Activated gamma-delta T cell (primary cell): Measurements from ENCODE around the gene NKX3-2.

Experiments used
- DNase-seq: peaks from one replicate; lab custom pipeline; 2025; lab: John Stamatoyannopoulos, UW

NKX3-2 gene

DNA sequence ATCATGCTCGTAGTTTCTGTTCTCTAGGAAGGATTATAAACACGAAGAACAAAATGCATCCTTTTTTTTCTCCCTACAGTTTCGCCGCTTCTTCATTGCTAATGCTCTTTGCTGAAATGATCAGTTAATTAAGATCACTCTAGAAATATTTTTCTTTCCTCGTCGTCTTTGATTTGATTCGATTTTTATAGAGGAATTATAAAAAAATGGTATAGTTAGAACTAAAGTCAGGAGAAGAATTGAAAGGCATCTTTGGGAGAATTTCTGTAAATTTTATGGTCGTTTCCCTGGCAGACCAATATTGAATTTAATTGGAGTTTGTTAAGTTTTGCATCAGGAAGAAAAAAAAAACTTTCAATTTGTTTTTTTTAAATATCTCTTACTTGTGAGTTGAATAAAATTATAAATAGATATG is 1.1 kb upstream of the NKX3-2 start:
- DNase-seq: no peak

DNA sequence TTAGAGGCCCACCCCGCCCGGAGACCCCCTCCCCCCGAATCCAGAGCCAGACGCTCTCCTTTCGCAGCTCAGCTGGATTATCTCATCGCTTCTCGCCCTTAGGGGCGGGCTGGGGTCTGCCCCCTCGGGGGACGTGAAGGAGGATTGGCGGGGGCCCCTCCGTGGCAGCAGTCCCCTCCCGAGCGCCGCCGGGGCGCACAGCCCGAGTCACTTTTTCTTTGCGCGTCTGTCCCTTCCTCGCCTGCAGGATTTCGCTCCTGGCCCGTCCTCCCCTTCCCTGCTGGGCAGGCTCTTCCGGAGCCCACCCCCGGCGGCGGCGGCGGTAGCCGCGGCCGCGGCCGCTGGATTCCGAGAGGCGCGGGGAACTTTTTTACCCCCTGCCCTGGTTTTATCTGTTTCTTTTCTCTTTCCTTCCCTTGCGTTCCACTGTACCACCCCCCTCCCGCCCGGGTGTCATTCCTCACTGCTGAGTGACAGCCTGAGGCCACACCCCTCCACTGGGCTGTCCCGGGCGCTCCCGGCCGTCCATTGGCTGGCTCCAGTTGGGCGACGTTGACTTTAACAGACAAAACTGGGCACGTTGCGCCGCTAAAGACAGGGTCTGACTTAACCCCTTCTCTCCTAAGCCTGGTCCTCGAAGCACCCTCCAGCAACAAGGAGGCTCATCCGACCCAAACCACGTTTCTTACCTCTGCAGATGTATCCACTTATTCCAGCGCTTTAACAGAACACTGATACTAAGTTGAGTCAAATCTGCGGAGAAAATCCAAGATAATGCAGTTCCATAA is 492 bp upstream of the NKX3-2 start:
- DNase-seq: no peak

DNA sequence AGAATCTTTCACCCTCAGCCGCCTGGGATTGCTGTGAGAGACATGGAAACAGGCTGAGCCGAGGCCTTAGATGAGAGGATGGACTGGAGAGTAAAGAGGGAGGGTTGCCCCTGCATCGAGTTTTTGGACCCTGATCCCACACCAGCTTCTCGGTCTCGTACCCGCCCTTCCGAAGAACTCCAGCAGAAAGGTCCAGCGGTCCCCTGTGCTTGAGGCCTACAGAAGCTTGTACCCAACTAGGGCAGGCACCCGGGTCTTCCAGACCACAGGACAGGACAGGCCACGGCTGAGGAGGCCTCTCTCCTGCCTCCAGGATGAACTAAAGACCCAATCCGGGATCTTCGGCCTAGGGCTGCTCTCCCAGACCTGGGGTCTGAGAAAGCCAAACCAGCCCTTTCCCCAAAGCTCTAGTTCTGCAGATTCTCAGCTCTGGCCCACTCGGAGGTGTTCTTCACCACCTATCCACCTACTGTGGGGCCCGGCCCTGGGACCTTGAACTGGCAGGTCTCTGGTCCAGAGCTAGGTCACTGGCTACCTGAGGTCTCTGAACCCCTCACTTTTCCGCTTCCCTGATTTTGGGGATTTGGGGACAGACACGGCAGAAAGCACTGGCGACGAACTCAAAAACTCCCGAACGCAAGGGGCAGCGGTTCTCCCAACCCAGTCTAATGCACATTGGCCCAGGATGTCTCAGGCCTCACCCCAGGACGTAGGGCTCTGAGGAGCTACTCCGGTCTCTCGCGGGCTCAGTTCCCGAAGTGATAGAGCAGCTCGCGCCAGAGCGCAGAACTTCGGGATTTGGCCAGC is 1.1 kb downstream of the NKX3-2 start:
- DNase-seq: no peak

DNA sequence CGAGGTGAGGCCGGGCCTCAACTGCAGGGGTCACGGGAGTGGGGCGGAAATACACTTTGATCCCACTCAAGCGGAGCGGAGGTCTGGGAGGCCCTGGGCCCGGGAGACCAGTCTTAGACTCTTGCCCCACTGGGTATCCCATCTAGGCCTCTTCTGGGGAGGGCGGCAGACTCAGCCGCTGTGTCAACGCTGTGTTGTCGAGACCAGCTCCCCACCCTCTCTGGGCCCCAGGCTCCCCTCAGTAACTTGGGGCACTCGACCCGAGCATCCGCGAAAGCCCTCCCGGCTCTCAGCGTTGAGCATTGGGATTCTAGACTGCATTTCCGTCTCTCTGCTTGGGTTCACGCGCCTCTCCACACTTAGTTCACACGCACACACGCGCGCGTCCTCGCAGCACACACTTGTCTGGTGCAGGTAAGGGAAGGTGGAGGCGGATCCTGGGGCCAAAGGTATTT is 1.7 kb downstream of the NKX3-2 start:
- no peak for DNase-seq

DNA sequence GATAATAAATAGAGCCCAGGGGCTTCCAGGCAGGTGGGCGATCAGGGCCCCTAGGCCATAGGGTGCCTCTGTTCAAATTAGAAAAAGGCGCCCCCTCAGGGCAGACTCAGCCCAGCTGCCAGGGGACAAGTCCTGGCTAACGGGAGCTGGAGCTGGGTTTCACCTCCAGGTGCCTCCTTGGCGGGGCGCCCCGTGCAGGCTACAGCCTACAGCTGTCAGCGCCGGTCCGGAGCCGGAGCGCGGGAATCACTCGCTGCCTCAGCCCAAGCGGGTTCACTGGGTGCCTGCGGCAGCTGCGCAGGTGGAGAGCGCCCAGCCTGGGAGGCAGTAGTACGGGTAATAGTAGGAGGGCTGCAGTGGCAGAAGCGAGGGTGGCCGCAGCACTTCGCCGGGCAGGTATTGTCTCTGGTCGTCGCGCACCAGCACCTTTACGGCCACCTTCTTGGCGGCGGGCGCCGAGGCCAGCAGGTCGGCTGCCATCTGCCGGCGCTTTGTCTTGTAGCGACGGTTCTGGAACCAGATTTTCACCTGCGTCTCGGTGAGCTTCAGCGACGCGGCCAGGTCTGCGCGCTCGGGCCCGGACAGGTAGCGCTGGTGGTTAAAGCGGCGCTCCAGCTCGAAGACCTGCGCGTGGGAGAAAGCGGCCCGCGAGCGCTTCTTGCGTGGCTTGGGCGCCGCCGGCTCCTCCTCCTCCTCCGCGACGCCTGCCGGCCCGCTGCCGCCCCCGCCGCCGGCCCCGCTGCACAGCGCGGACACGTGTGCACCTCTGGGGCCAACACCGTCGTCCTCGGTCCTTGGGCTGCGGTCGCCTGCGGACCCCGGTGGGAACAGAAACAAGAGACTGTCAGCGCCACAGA is 2.4 kb downstream of the NKX3-2 start:
- DNase-seq: peak; percentile 16

DNA sequence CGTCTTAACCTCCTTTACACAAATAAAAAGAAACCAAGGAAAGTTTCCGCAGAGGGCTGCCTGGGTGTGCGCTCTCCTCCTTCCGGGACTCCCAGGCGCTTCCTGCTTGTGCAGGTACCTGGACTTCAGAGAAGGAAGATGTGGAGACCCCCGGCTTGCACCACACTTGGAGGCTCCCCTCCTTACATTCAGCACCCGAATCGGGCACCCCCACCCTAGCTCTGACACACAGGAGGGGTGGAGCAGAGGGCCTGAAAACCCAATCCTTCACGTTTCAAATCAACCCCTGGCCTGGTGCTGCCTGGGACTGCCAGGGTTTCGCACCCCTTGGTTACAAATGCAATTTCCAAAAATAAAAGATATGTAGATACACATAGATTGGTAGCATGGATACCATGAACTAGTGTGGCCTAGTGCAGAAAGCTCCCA is 3.1 kb downstream of the NKX3-2 start:
- DNase-seq: no peak

DNA sequence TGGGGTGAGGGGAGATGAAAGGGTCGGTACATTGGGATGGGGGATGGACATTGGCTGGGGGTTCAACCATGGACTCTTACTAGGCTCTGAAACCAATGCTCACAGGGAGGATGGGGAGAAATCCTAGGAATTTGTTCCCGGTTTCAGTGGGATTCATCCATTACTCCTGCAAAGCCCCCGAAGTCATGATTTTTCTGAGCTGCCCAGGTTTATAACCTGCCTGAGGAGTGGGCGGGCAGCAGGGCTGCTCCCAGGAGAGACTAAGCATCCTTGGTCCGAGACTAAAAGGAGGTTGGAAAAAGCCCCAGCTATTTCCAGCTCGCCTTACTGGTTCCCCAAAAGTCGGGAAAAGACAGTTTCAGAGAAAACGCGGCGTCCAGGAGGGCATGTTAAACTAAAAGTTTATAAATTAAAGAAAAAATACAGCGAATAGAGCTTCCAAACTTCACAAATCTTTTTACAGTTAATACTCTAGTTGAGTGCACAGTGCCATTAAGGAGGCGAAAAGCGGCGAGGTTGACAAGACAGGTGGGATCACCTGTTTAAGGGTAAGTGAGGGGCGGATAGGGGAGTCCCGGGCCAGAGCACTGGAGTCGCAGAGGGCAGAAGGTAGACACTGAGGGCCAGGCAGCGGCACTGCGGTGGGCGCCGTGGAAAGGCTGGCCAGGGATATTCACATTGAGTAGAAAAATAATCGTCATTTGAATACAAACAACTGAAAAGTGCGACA is 3.7 kb downstream of the NKX3-2 start:
- DNase-seq: no peak

DNA sequence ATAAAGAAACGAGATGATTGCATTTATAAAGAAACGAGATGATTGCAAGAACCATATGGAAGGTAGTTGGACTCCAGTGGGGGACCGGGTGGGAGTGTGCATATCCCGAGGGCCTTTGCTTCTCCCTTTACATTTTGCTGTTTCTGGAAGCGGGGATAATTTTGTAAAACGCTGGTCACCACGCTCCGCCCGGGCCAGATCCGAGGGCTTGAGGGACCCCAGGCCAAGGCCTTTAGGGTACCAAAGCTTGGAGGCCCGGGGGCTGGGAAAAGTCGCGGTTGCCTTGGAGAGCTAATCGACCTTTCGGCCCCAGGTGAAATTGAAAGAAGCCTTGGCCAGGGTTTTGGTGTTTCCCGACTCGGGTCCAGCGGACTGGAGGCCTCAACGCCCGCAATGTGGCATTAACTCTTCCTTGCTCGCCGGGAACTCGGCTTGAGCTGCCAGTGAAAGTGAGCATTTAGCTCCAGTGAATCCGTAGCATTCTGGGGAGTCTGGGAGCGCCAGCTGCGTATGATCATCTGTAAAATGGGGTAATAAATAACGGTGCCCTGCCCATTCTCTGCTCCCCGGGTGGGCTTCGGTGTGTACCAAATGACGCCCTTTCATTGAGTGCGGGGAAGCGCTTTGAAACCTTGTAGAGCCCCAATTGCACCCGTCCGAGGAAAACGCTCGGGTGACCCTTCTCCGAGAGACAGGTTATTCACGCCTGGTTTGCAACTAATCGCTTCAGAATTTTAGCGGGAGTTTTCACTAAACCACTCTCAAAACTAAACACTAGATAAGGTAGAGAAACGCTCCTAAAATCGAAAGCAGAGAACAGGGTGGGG is 4.5 kb downstream of the NKX3-2 start:
- DNase-seq: no peak

DNA sequence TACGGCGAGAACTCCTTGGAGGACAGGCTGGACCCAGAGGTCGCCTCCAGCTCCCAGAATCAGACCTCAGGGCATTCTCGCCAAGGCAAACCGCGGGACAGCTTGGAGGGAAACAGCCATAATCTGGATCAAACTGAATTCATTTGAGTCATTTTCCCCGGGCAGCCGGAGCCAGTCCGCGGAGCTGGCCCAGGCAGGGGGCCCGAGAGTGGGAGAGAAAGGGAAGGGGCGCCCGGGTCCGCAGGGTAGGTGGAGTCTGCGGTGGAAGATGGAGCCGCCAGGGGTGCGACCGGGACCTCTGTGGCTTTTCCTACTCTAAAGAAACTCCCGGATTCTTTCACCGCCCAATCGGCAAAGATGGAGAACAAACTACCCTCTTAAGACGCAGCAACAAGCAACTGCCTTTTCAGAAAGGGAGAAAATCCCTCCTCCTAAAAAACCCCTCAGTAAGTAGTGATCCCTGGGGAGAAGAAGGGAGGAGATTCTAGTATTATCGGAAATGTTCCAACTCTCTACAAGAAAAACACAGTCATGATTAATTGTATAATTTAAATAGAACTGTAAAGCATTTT is 5.2 kb downstream of the NKX3-2 start:
- no peak for DNase-seq

DNA sequence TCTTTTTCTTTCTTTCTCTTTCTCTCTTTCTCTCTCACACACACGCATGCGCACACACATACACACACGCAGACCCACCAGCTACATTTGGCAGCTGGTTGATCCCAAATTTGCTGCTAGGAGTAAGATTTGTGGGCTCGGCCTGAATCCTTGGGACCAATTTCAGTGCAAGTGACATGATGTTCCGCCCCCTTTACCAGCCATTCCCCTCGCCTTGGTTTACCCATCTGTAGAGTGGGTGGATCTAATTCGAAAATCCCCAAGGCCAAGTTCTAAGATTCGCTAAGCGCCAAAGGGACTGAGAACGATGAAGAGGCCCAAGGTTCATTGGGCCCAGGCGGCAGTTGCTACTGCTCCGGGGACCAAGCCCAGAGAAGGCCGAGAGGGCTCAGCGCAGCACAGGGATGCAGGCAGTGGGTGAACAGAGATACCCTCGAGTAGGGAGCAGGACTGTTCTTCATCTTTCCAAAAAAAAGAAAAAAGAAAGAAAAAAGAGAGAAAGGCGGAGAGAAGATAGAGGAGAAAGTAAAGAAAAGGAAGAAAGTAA is 5.8 kb downstream of the NKX3-2 start:
- no peak for DNase-seq

DNA sequence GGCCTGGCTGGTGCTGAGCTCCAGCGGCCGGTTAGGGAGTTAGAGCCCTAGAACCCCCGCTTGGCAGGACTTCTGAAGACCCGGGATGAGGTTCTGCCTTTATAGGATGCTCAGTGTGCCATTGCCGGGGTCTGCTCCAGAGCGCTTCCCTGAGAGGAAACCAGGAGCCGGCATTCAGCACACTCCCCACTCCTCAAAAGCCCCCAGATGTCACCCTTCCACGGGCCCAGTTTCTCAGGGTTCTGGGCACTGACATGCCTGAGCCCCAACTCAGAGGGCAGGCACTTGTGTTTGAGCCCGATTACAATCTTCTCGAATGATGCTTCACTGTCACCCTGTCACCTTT is 6.5 kb downstream of the NKX3-2 start:
- no peak for DNase-seq

DNA sequence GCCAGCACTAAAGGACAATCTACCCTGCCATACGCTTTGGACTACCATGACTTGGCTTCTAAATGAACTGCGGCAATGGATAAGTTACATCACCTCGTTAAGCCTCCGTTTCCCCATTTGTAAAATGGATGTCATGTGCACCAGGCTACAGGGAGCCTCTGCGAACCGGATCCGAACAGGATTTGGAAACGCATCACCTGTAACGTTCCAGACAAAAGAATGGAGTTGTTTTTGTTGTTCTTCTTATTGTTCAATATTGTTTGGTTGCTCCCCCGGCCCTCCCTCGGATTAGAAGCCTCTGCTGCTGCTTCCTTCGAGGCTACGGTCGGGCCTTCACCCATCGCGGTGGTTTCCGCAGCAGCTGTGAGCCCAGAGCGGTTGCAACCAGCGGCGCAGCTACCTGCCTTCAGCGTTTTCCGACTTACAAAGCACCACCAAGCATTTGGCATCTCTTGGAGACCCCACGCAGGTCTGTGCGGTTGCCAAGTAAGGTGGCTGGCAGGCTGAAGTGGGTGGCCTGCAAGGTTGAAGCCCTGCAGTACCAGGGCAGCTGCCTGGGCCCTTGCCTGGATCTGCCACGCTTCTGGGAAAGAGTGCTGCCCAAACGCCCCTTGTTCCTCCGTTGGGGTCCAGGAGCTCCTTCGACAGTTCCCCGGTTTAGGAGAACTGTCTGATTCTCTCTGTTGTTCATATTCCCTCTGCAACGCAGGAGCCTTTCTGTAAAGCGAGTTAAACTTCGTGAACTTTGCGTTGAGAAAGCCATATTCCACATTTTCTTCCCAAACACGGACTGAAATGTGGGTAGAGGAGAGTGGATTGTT is 7.1 kb downstream of the NKX3-2 start:
- DNase-seq: no peak

DNA sequence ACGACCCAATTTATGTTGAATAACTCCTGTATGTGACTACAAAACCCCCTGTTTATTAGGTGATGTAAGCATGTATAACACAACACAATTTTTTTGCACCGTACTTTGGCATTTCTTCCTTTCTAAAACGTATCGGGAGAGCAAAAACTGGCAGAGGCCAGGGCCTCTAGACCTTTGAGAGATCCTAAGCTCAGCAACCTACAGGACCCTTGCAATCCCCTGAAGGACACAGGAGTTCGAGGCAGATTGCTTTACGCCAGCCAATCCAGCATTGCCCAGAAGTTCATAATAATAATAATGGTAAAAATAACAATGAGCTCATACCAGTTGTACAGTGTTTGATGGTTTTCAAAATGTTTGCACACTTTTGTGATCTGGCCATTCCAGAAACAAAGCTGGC is 7.7 kb downstream of the NKX3-2 start:
- no peak for DNase-seq

DNA sequence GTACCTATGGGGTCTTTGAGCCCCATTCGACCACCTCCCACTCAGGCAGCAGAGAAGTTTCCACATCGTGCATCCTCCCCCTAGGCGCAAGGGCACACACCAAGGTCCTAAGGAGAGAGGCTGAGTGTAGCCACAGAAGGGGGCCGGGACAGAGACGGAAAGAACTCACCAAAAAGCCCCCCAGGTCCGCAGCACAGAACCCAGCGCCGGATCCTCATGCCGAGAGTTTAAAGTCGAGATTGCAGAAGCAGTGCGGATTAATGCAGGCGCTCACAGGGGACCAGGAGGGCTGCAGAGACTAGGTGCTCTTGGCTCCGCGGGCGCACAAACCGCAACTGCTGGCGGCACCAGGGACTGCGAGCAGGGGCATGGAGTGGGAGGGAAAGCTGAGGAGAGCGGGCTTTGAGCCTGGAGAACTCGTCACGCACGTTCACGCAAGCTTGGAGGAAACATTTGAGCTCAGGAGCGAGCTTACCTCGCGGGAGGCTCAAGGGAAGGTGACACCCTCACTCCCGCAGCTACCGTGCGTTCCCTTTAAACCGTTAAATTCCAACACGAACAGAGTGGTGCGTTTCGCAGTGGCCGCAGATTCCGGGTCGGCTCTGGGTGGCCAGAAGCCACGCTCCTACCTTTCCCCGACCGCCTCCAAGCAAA is 8.5 kb downstream of the NKX3-2 start:
- DNase-seq: no peak

DNA sequence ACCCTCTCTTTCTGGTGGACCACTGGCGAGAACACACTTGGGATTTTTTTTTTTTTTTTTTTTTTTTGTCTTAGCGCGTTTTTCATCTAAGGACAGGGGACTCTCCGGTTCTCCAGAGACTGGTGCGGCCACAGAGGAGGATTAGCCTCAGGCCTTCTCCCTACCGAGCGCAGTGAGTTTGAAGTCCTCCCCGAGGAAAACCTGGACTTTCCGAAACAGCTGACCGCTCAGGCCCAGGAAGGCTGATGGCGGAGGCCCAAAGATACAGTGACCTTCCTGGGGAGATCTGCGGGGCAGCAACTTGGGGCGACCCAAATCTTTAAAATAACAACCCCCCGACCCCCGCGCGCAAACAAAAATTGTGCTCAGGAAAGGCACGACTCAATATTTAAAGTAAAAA is 9.2 kb downstream of the NKX3-2 start:
- no peak for DNase-seq

DNA sequence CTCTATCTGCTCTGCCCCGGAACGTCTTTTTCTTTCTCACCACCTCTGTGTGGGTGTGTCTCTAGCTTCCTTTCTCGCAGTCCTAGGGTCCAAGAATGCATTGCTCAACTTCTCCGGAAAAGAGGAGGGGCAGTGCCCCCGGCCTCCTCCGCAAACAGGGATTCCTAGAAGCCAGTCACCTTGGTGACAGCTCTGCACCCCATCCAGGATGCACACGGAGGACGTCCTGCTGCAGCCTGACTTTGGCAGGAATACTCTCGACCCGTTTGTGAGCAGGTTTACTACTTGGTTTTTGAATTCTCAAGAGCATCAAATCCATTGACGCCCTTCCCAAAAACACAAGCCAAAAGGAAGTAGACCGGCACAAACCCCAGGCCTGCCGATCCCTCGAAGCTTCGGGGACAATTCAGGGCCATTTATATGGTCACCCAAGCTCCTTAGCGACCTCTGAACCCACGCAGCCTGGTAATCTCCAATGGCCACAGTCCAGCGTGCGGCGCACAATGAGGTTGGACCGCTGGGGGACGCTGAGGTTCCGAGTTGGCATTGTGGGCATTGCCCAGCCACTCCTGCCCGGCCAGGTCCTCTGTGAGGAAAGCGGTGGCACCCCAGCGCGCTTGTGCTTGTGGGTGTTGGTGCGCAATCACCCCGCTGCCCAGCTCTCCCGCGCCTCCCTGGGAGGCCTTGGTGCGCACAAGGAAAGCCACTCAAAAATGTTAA is 9.8 kb downstream of the NKX3-2 start:
- no peak for DNase-seq

DNA sequence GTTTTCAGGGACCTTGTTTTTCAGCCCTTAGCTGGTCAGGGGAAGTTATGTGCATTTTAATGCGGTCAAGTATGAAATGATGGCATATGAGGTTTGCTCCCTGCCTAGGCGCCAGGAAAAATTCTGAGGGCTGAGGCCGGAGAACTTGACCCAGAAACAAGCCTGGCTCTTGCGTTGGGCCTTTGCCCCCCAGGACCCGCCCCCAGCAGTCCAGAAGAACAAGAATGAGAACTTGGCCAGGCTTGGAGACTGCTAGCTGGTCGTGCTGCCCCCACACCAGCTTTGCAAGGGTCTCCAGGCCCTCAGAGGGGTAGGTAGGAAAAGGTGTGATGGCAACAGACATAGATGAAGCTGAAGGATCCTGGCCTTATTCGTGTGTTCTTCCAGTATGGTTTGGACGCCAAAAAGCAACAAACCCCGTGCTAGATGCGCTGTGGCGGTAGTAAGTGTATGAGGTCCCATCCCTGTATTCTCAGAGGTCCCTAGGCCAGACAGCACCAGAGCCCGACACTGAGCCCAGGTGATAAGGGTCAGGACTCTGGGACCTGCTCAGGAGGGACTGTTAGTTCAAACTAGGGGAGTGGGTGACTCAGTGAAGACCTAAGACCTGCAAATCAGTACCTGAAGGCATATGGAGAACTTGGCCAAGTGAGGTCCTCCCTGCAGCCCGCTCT is 10.5 kb downstream of the NKX3-2 start:
- no peak for DNase-seq

DNA sequence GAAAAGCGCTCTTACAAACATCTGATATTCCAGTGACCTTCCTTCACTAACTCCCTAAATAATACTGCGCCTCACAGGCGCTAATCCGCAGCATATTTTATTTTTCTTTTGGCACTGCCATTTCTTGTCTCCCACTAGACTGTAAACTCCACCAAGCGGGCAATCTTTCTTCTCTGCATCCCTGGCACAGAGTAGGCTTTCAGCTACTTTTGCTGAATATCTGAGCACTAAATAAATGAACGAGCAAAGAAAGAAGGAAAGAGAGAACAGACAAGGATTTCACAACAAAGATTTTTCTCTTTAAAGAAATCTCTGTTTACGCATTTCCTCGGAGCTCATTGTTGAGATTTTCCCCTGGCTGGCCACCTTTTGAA is 12.7 kb downstream of the NKX3-2 start:
- DNase-seq: no peak
